Neural progenitor cell (in vitro differentiated cells): ENCODE data around the gene BBS12. TPM values are rescaled to one million over a fixed set of nuclear protein-coding genes. Genes with fewer than 3 reads are reported as not detected.

Experiments used
- DNase-seq: peaks from one replicate; pipeline ENCODE4 v3.0.0-alpha.2; 2016; ENCODE audit warnings: low spot score
- H2AFZ ChIP-seq: fragments of 200-600 bp; sonication (generic); replicated peaks from 2 replicates; pipeline ENCODE4 v1.6.1; 2016; ENCODE audit warnings: antibody characterized with exemption
- H3F3A ChIP-seq: fragments of 200-600 bp; sonication (generic); 2 replicates; pipeline ENCODE4 v1.6.1; 2016; ENCODE audit warnings: antibody characterized with exemption, low read depth
- H3K27ac ChIP-seq: fragments of 200-600 bp; sonication (generic); 2 replicates; pipeline ENCODE4 v1.5.1; 2016; ENCODE audit warnings: mild to moderate bottlenecking
- H3K27me3 ChIP-seq: fragments of 200-600 bp; sonication (generic); 2 replicates; pipeline ENCODE4 v1.6.1; 2016; ENCODE audit warnings: mild to moderate bottlenecking, moderate library complexity
- H3K36me3 ChIP-seq: fragments of 200-600 bp; sonication (generic); 2 replicates; pipeline ENCODE4 v1.5.1; 2016
- H3K4me1 ChIP-seq: fragments of 200-600 bp; sonication (generic); 2 replicates; pipeline ENCODE4 v1.6.1; 2016; ENCODE audit warnings: mixed run types
- H3K4me2 ChIP-seq: fragments of 200-600 bp; sonication (generic); 2 replicates; pipeline ENCODE4 v1.6.1; 2016
- H3K4me3 ChIP-seq: fragments of 200-600 bp; sonication (generic); 2 replicates; pipeline ENCODE4 v1.5.1; 2016
- H3K79me2 ChIP-seq: fragments of 200-600 bp; sonication (generic); 2 replicates; pipeline ENCODE4 v1.6.1; 2016; ENCODE audit warnings: low read depth
- H3K9ac ChIP-seq: fragments of 200-600 bp; sonication (generic); 2 replicates; pipeline ENCODE4 v1.6.1; 2016
- H3K9me3 ChIP-seq: fragments of 200-600 bp; sonication (generic); 2 replicates; pipeline ENCODE4 v1.5.1; 2016; ENCODE audit warnings: low read depth
- H4K20me1 ChIP-seq: fragments of 200-600 bp; sonication (generic); 2 replicates; pipeline ENCODE4 v1.6.1; 2016; ENCODE audit warnings: low read depth
- H3K27ac Mint-ChIP-seq: 3 replicates; pipeline ENCODE4 v1.8.0; 2021; ENCODE audit warnings: mixed read lengths
- H3K27me3 Mint-ChIP-seq: 2 replicates; pipeline ENCODE4 v1.8.0; 2022; ENCODE audit warnings: low read depth, mild to moderate bottlenecking, inconsistent platforms, moderate library complexity, mixed read lengths; ENCODE audit not compliant: insufficient read depth
- H3K36me3 Mint-ChIP-seq: 3 replicates; pipeline ENCODE4 v1.8.0; 2021; ENCODE audit warnings: mixed read lengths
- H3K4me1 Mint-ChIP-seq: 3 replicates; pipeline ENCODE4 v1.8.0; 2021; ENCODE audit warnings: mixed read lengths
- H3K4me3 Mint-ChIP-seq: 3 replicates; pipeline ENCODE4 v1.8.0; 2021; ENCODE audit warnings: mild to moderate bottlenecking, moderate library complexity, mixed read lengths
- H3K9me3 Mint-ChIP-seq: 3 replicates; pipeline ENCODE4 v1.8.0; 2020; ENCODE audit warnings: mixed read lengths
- EZH2 ChIP-seq: fragments of 200-600 bp; sonication (generic); IDR thresholded peaks from 2 replicates; pipeline ENCODE4 v1.6.1; 2017; ENCODE audit warnings: antibody characterized with exemption, mild to moderate bottlenecking, moderate library complexity
- EZH2phosphoT487 ChIP-seq: fragments of 200-600 bp; sonication (generic); IDR thresholded peaks from 2 replicates; pipeline ENCODE4 v1.6.1; 2017; ENCODE audit warnings: antibody characterized with exemption
- total RNA-seq: library from RNA; depleted of rRNA; stranded (reverse); fragments of >200 nt; gene quantifications from 2 replicates; pipeline ENCODE4 v1.2.3, GENCODE V29; 2015; ENCODE audit warnings: low replicate concordance
- TF ChIP-seq, protein P1 (sequence below): fragments of 200-600 bp; sonication (generic); IDR thresholded peaks from 2 replicates; pipeline ENCODE4 v1.5.1; 2017; ENCODE audit warnings: antibody characterized with exemption, mild to moderate bottlenecking

The BBS12 gene
- total RNA-seq, 1 donor from 2014 or later, result 7.7 TPM

DNA sequence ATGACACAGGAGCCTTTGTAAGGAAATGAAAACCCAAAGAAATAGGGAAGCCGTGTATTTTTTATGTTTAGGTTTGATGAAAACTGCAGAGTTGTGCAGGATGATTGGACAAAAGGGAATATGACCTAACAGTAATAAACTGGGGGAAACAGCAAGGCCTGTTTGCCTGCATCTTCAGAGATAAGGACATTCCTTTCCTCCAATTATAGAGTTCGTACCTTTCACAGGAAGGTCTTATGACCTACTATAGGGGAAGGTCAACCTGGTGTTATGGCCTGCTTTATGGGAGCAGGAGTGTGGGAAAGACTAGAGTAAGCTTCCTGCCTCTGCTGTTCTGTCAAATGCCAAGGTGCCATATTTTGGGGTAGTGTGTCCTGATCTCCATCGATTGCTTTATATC is 42.5 kb downstream of the BBS12 start:
- Histone ChIP-seq H3K27ac (no peak overlapping the region), H3K4me3 (no peak overlapping the region), H2AFZ (no peak overlapping the region), H3K4me1 (peaks cover 5% of the 10 kb centered on the region), H3K9ac (no peak overlapping the region), H3K27me3 (no peaks in the 10 kb centered on the region), H4K20me1 (no peaks in the 10 kb centered on the region), H3K36me3 (no peaks in the 10 kb centered on the region), H3K4me2 (no peak overlapping the region), H3K9me3 (no peaks in the 10 kb centered on the region), H3F3A (no peaks in the 10 kb centered on the region), H3K79me2 (no peaks in the 10 kb centered on the region)
- DNase-seq, result no peak
- H3K4me3 Mint-ChIP-seq, result no peak overlapping the region
- H3K27ac Mint-ChIP-seq, result no peak overlapping the region
- no peaks in the 10 kb centered on the region for H3K36me3 Mint-ChIP-seq
- no peaks in the 10 kb centered on the region for H3K9me3 Mint-ChIP-seq
- H3K4me1 Mint-ChIP-seq, result no peaks in the 10 kb centered on the region
- no peaks in the 10 kb centered on the region for H3K27me3 Mint-ChIP-seq
- no peak for TF ChIP-seq EZH2
- no peak for TF ChIP-seq EZH2phosphoT487
- TF ChIP-seq, protein P1, sequence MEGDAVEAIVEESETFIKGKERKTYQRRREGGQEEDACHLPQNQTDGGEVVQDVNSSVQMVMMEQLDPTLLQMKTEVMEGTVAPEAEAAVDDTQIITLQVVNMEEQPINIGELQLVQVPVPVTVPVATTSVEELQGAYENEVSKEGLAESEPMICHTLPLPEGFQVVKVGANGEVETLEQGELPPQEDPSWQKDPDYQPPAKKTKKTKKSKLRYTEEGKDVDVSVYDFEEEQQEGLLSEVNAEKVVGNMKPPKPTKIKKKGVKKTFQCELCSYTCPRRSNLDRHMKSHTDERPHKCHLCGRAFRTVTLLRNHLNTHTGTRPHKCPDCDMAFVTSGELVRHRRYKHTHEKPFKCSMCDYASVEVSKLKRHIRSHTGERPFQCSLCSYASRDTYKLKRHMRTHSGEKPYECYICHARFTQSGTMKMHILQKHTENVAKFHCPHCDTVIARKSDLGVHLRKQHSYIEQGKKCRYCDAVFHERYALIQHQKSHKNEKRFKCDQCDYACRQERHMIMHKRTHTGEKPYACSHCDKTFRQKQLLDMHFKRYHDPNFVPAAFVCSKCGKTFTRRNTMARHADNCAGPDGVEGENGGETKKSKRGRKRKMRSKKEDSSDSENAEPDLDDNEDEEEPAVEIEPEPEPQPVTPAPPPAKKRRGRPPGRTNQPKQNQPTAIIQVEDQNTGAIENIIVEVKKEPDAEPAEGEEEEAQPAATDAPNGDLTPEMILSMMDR, result no peak

DNA sequence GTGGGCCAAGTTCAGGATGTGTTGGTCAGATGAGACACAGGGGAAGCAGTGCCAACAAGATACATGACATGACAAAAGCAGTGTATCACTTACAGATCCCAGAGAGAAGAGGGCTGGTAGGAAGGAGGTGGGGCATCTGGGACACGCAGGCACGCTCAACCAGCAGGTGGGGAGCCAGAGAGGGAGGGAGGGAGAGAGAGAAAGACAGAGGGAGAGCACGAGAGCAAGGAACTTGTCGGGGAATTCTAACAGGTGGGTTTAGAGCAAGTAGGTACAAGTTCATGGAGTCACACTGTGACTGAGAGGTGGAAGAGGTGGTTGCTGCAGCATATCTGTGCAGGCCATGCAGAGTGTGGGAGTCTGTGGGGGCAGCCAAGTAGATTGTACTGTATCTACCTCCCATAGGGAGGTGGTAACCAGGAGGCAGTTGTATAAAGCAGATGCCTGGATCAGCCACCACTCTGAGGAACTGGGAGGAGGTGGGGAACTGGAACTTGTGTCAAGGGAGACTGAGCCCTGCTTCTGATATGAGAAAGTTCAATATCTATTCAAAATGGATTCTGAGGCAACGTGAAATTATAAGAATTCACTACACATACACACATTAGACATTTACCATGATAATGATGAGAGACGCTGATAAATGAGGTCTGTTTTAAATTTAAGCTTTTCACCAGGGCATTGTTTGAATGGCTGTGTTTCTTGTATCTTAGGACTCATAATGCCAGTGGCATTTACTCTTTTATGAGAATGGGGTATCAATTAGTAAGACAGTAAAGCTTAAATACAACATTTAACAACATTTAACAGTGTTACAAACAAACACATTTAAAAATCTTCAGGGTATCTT is 43.7 kb downstream of the BBS12 start:
- Histone ChIP-seq H3K36me3 (no peaks in the 10 kb centered on the region), H3K9ac (no peak overlapping the region), H3K4me1 (peaks cover 5% of the 10 kb centered on the region), H4K20me1 (no peaks in the 10 kb centered on the region), H3K27me3 (no peaks in the 10 kb centered on the region), H3F3A (no peaks in the 10 kb centered on the region), H2AFZ (no peak overlapping the region), H3K4me3 (no peak overlapping the region), H3K4me2 (no peak overlapping the region), H3K9me3 (no peaks in the 10 kb centered on the region), H3K79me2 (no peaks in the 10 kb centered on the region), H3K27ac (no peak overlapping the region)
- no peak for DNase-seq
- Mint-ChIP-seq H3K4me3 (no peak overlapping the region), H3K27me3 (no peaks in the 10 kb centered on the region), H3K9me3 (no peaks in the 10 kb centered on the region), H3K4me1 (no peaks in the 10 kb centered on the region), H3K27ac (no peak overlapping the region), H3K36me3 (no peaks in the 10 kb centered on the region)
- TF ChIP-seq, protein P1, result no peak
- TF ChIP-seq EZH2, result no peak

DNA sequence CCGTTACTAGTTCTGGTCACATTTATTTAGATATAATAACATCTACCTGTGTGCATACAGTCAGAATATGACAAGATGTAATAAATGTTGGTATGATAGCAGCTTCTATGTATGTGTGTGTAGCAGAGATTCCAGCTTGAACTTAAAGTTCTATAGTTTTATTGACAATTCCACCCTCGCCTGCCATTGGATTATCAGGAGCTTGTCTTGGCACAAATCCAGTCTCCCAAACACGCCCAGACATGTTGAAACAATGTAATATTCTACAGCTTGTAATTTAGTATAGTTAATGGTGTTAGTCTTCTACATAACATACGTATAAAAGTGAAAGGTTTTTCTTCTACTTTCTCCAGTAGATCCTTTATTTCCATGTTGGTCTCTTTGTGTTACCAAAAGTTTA is 44.4 kb downstream of the BBS12 start:
- Histone ChIP-seq H4K20me1 (no peaks in the 10 kb centered on the region), H3K27me3 (no peaks in the 10 kb centered on the region), H2AFZ (peak overlapping the region; percentile 38), H3K4me3 (no peak overlapping the region), H3K27ac (no peak overlapping the region), H3K79me2 (no peaks in the 10 kb centered on the region), H3K4me2 (no peak overlapping the region), H3F3A (no peaks in the 10 kb centered on the region), H3K9ac (no peak overlapping the region), H3K4me1 (peaks cover 5% of the 10 kb centered on the region), H3K36me3 (no peaks in the 10 kb centered on the region), H3K9me3 (no peaks in the 10 kb centered on the region)
- H3K4me1 Mint-ChIP-seq, result no peaks in the 10 kb centered on the region
- H3K9me3 Mint-ChIP-seq, result no peaks in the 10 kb centered on the region
- no peak overlapping the region for H3K4me3 Mint-ChIP-seq
- no peak overlapping the region for H3K27ac Mint-ChIP-seq
- no peaks in the 10 kb centered on the region for H3K36me3 Mint-ChIP-seq
- TF ChIP-seq, protein P1, result no peak
- TF ChIP-seq EZH2 (no peak), EZH2phosphoT487 (no peak)
- no peaks in the 10 kb centered on the region for H3K27me3 Mint-ChIP-seq
- no peak for DNase-seq
